Liver (tissue), 9 donors: ENCODE data around the gene RING1. TPM values are rescaled to one million over a fixed set of nuclear protein-coding genes. Genes with fewer than 3 reads are reported as not detected.

ENCODE experiments used
- DNase-seq: peaks from one replicate; pipeline ENCODE4 v3.0.0-alpha.2; 2017; ENCODE audit warnings: low spot score
- H3K27ac ChIP-seq, 2 donors: one replicate each; pipeline ENCODE4 v1.7.0; 2013; ENCODE audit warnings: inconsistent platforms in 2 of 2, low read length in 2 of 2, control low read depth in 1 of 2, low read depth in 1 of 2, mild to moderate bottlenecking in 1 of 2
- H3K27me3 ChIP-seq, 4 donors: one replicate each; pipeline versions ENCODE4 v1.6.1 to v1.7.0; 2013; ENCODE audit warnings: low read length in 3 of 4, inconsistent platforms in 1 of 4, mild to moderate bottlenecking in 1 of 4, moderate library complexity in 1 of 4; ENCODE audit not compliant: control insufficient read depth in 4 of 4, insufficient read depth in 4 of 4
- H3K36me3 ChIP-seq, 4 donors: one replicate each; pipeline versions ENCODE4 v1.6.1 to v1.7.0; 2013; ENCODE audit warnings: low read length in 3 of 4, mild to moderate bottlenecking in 3 of 4, low read depth in 1 of 4, moderate library complexity in 1 of 4; ENCODE audit not compliant: control insufficient read depth in 4 of 4, insufficient read depth in 3 of 4
- H3K4me1 ChIP-seq, 4 donors: one replicate each; pipeline versions ENCODE4 v1.6.1 to v1.7.0; 2013; ENCODE audit warnings: low read length in 3 of 4, mild to moderate bottlenecking in 3 of 4, moderate library complexity in 1 of 4; ENCODE audit not compliant: control insufficient read depth in 4 of 4, insufficient read depth in 4 of 4
- H3K4me3 ChIP-seq, 3 donors: one replicate each; pipeline versions ENCODE4 v1.6.1 to v1.7.0; 2013; ENCODE audit warnings: low read length in 3 of 3, control low read depth in 1 of 3, low read depth in 1 of 3, mild to moderate bottlenecking in 1 of 3
- H3K9ac ChIP-seq, 2 donors: one replicate each; pipeline ENCODE4 v1.7.0; 2013; ENCODE audit warnings: low read length in 2 of 2, mild to moderate bottlenecking in 2 of 2, moderate library complexity in 2 of 2, control low read depth in 1 of 2, low read depth in 1 of 2
- H3K9me3 ChIP-seq, 4 donors: one replicate each; pipeline versions ENCODE4 v1.6.1 to v1.7.0; 2013; ENCODE audit warnings: low read length in 3 of 4; ENCODE audit not compliant: control insufficient read depth in 4 of 4
- ATF3 ChIP-seq: IDR thresholded peaks from 2 replicates; pipeline ENCODE4 v1.6.1; 2016; ENCODE audit warnings: antibody characterized with exemption
- CTCF ChIP-seq: fragments of 150-350 bp; IDR thresholded peaks from 2 replicates; pipeline ENCODE4 v1.5.1; 2017; ENCODE audit warnings: improper control_type of control experiment, low read depth, low read length; ENCODE audit not compliant: missing input control
- EGR1 ChIP-seq, 2 donors: IDR thresholded peaks; 2 replicates each; pipeline ENCODE4 v1.6.1; 2016 to 2018; ENCODE audit warnings: antibody characterized with exemption in 2 of 2, low read depth in 2 of 2
- FOXA1 ChIP-seq: IDR thresholded peaks from 2 replicates; pipeline ENCODE4 v1.6.1; 2016; ENCODE audit warnings: antibody characterized with exemption
- FOXA2 ChIP-seq: IDR thresholded peaks from 2 replicates; pipeline ENCODE4 v1.6.1; 2016; ENCODE audit warnings: antibody characterized with exemption
- GABPA ChIP-seq, 2 donors: IDR thresholded peaks in 1 of 2; conservative IDR thresholded peaks in 1 of 2; 2 replicates each; pipeline ENCODE4 v1.6.1; 2016; ENCODE audit warnings: antibody characterized with exemption in 2 of 2, mild to moderate bottlenecking in 1 of 2, moderate library complexity in 1 of 2
- HNF4G ChIP-seq: IDR thresholded peaks from 2 replicates; pipeline ENCODE4 v1.6.1; 2016; ENCODE audit warnings: antibody characterized with exemption
- JUND ChIP-seq, 2 donors: IDR thresholded peaks; 2 replicates each; pipeline ENCODE4 v1.6.1; 2016; ENCODE audit warnings: antibody characterized with exemption in 2 of 2
- MAX ChIP-seq: IDR thresholded peaks from 2 replicates; pipeline ENCODE4 v1.6.1; 2016; ENCODE audit warnings: antibody characterized with exemption
- RAD21 ChIP-seq, 2 donors: IDR thresholded peaks; 2 replicates each; pipeline ENCODE4 v1.6.1; 2016; ENCODE audit warnings: antibody characterized with exemption in 2 of 2, mild to moderate bottlenecking in 2 of 2
- REST ChIP-seq: IDR thresholded peaks from 2 replicates; pipeline ENCODE4 v1.6.1; 2016; ENCODE audit warnings: antibody characterized with exemption, mild to moderate bottlenecking
- RXRA ChIP-seq, 2 donors: IDR thresholded peaks; 2 replicates each; pipeline ENCODE4 v1.6.1; 2017 to 2018; ENCODE audit warnings: antibody characterized with exemption in 2 of 2, mild to moderate bottlenecking in 1 of 2
- SP1 ChIP-seq: IDR thresholded peaks from 2 replicates; pipeline ENCODE4 v1.6.1; 2018; ENCODE audit warnings: antibody characterized with exemption, mild to moderate bottlenecking
- YY1 ChIP-seq: IDR thresholded peaks from 2 replicates; pipeline ENCODE4 v1.6.1; 2016; ENCODE audit warnings: antibody characterized with exemption, mild to moderate bottlenecking
- ZBTB33 ChIP-seq: IDR thresholded peaks from 2 replicates; pipeline ENCODE4 v1.6.1; 2016; ENCODE audit warnings: antibody characterized with exemption
- WGBS: extraction: QIAGEN DNeasy Blood & Tissue Kit; methylation state at CpG from one replicate; pipeline ENCODE4 v1.1.7; 2013; 5-methylcytosine and 5-hydroxymethylcytosine counted together
- polyA plus RNA-seq, 2 donors: library from polyadenylated mRNA; stranded (reverse) in 1 of 2; unstranded in 1 of 2; fragments of 200-250 nt in 1 of 2; fragments of >200 nt in 1 of 2; fragmentation: Nextera tagmentation in 1 of 2; extraction: Ambion mirVana in 1 of 2; gene quantifications; one replicate each; pipeline versions ENCODE4 v1.2.1 to v1.2.3, GENCODE V29; 2013 to 2015
- total RNA-seq, 2 donors: library from RNA; depleted of rRNA; stranded (reverse); fragments of >200 nt; gene quantifications; one replicate each; pipeline ENCODE4 v1.2.3, GENCODE V29; 2014
- donor health status: healthy.
- donor health status: healthy.
- donor health status: healthy.
- donor health status: healthy.
- donor health status: healthy.

Gene RING1
- total and polyA plus RNA-seq, 4 donors = 4.4 to 19.7 (median 14.9) TPM

- no peaks in the 10 kb centered on the region for H3K9me3 ChIP-seq
- H3K27me3 ChIP-seq = no peaks in the 10 kb centered on the region
- peak overlapping the region; percentile 74 to 86 for H3K27ac ChIP-seq
- WGBS = 53% methylated on average over 17 of the region's 17 CpGs
- H3K36me3 ChIP-seq = peaks cover 3 to 29% (median 19%) of the 10 kb centered on the region in 4 donors
- no peak for DNase-seq
- H3K9ac ChIP-seq = peak overlapping the region; percentile 25 to 44
- TF ChIP-seq EGR1 (IDR thresholded peaks at IDR 0.05; ENCODE audit: low read depth in 2 of 2) (no peak), ZBTB33 (no peak), YY1 (no peak), FOXA1 (no peak), FOXA2 (no peak), JUND (IDR thresholded peaks at IDR 0.05) (no peak), HNF4G (no peak), MAX (no peak), RXRA (IDR thresholded peaks at IDR 0.05) (no peak), REST (no peak), SP1 (no peak)
- peak overlapping the region; percentile 38 to 68 (median 58) for H3K4me3 ChIP-seq
- peaks cover 9 to 51% (median 35%) of the 10 kb centered on the region in 4 donors for H3K4me1 ChIP-seq
Measured at GRCh38 chr6:33205191-33206026, 2.9 kb upstream of the RING1 start.

- H3K27me3 ChIP-seq = no peaks in the 10 kb centered on the region
- DNase-seq = no peak
- no peaks in the 10 kb centered on the region for H3K9me3 ChIP-seq
- H3K36me3 ChIP-seq = peaks cover 3 to 36% (median 19%) of the 10 kb centered on the region in 4 donors
- no peak for TF ChIP-seq HNF4G
- TF ChIP-seq YY1 = no peak
- TF ChIP-seq EGR1 (IDR thresholded peaks at IDR 0.05; ENCODE audit: low read depth in 2 of 2) = no peak
- no peak for TF ChIP-seq JUND (IDR thresholded peaks at IDR 0.05)
- no peak for TF ChIP-seq CTCF
- TF ChIP-seq RXRA (IDR thresholded peaks at IDR 0.05) = no peak
- TF ChIP-seq FOXA1 = no peak
- no peak for TF ChIP-seq MAX
- TF ChIP-seq SP1 = no peak
- no peak for TF ChIP-seq RAD21 (IDR thresholded peaks at IDR 0.05)
- no peak for TF ChIP-seq ATF3
- no peak for TF ChIP-seq ZBTB33
- TF ChIP-seq GABPA (IDR thresholded peaks at IDR 0.05 in 1 of 2, conservative IDR thresholded peaks at IDR 0.05 in 1 of 2) = no peak
- no peak overlapping the region for H3K27ac ChIP-seq
- H3K4me3 ChIP-seq = no peak overlapping the region
- peaks cover 9 to 50% (median 33%) of the 10 kb centered on the region in 4 donors for H3K4me1 ChIP-seq
- no peak overlapping the region for H3K9ac ChIP-seq
- WGBS = 90% methylated on average over 3 of the region's 3 CpGs
Measured at GRCh38 chr6:33206027-33206863, 2.1 kb upstream of the RING1 start.
